Mucosa of stomach (tissue), 1 donor: ENCODE data around the gene RPL29.
A peak's percentile ranks its signal among the peaks of the same experiment; 100 is the strongest.

Source experiments
- H3K27me3 ChIP-seq: one replicate; pipeline ENCODE4 v1.7.0; 2013; ENCODE audit warnings: mild to moderate bottlenecking, low read length; ENCODE audit not compliant: control insufficient read depth, insufficient read depth
- H3K36me3 ChIP-seq: one replicate; pipeline ENCODE4 v1.7.0; 2013; ENCODE audit warnings: low read length; ENCODE audit not compliant: control insufficient read depth, insufficient read depth
- H3K4me1 ChIP-seq: one replicate; pipeline ENCODE4 v1.7.0; 2013; ENCODE audit warnings: mild to moderate bottlenecking, low read length; ENCODE audit not compliant: control insufficient read depth, insufficient read depth
- H3K4me3 ChIP-seq: one replicate; pipeline ENCODE4 v1.7.0; 2013; ENCODE audit warnings: low read length
- H3K9ac ChIP-seq: one replicate; pipeline ENCODE4 v1.7.0; 2013; ENCODE audit warnings: mild to moderate bottlenecking, low read length, moderate library complexity
- H3K9me3 ChIP-seq: one replicate; pipeline ENCODE4 v1.7.0; 2013; ENCODE audit warnings: mild to moderate bottlenecking, low read length, moderate library complexity; ENCODE audit not compliant: control insufficient read depth
- donor health status: Pancreatic carcinoma.

Gene RPL29

GRCh38 chr3:52013802-52014598 lies 18.3 kb upstream of the RPL29 start:
- Histone ChIP-seq H3K27me3 (no peaks in the 10 kb centered on the region), H3K9me3 (no peaks in the 10 kb centered on the region), H3K4me3 (no peak overlapping the region), H3K9ac (no peak overlapping the region), H3K36me3 (no peaks in the 10 kb centered on the region), H3K4me1 (no peaks in the 10 kb centered on the region)

GRCh38 chr3:52012699-52013098 lies 17.0 kb upstream of the RPL29 start:
- no peaks in the 10 kb centered on the region for H3K4me1 ChIP-seq
- H3K4me3 ChIP-seq, result no peak overlapping the region
- no peaks in the 10 kb centered on the region for H3K27me3 ChIP-seq
- no peak overlapping the region for H3K9ac ChIP-seq
- no peaks in the 10 kb centered on the region for H3K36me3 ChIP-seq
- H3K9me3 ChIP-seq, result no peaks in the 10 kb centered on the region

- Histone ChIP-seq H3K4me1 (peaks cover 8% of the 10 kb centered on the region), H3K27me3 (no peaks in the 10 kb centered on the region), H3K9ac (no peak overlapping the region)
These were observed 14.7 kb upstream of the RPL29 start for GRCh38 chr3:52010431-52010830.

GRCh38 chr3:52007291-52007690 lies 11.6 kb upstream of the RPL29 start:
- Histone ChIP-seq H3K4me1 (peaks cover 13% of the 10 kb centered on the region), H3K9me3 (no peaks in the 10 kb centered on the region), H3K9ac (no peak overlapping the region), H3K36me3 (no peaks in the 10 kb centered on the region), H3K27me3 (no peaks in the 10 kb centered on the region), H3K4me3 (no peak overlapping the region)

More at GRCh38 chr3:52010431-52010830, 14.7 kb upstream of the RPL29 start:
- H3K9me3 ChIP-seq, result no peaks in the 10 kb centered on the region
- no peaks in the 10 kb centered on the region for H3K36me3 ChIP-seq
- H3K4me3 ChIP-seq, result no peak overlapping the region

GRCh38 chr3:52006820-52007133 lies 11.1 kb upstream of the RPL29 start:
- H3K27me3 ChIP-seq, result no peaks in the 10 kb centered on the region
- H3K36me3 ChIP-seq, result no peaks in the 10 kb centered on the region
- H3K9ac ChIP-seq, result no peak overlapping the region
- no peaks in the 10 kb centered on the region for H3K9me3 ChIP-seq
- peaks cover 14% of the 10 kb centered on the region for H3K4me1 ChIP-seq
- no peak overlapping the region for H3K4me3 ChIP-seq

GRCh38 chr3:52006017-52006819 lies 10.5 kb upstream of the RPL29 start:
- H3K4me3 ChIP-seq, result no peak overlapping the region
- no peaks in the 10 kb centered on the region for H3K36me3 ChIP-seq
- H3K4me1 ChIP-seq, result peaks cover 20% of the 10 kb centered on the region
- peaks cover 5% of the 10 kb centered on the region for H3K27me3 ChIP-seq
- H3K9me3 ChIP-seq, result no peaks in the 10 kb centered on the region
- H3K9ac ChIP-seq, result no peak overlapping the region

- Histone ChIP-seq H3K36me3 (no peaks in the 10 kb centered on the region), H3K9ac (no peak overlapping the region), H3K27me3 (peaks cover 5% of the 10 kb centered on the region), H3K9me3 (no peaks in the 10 kb centered on the region), H3K4me1 (peaks cover 20% of the 10 kb centered on the region), H3K4me3 (no peak overlapping the region)
These were observed 9.9 kb upstream of the RPL29 start for GRCh38 chr3:52005571-52005986.

- Histone ChIP-seq H3K9ac (no peak overlapping the region), H3K27me3 (peaks cover 5% of the 10 kb centered on the region), H3K9me3 (no peaks in the 10 kb centered on the region), H3K4me3 (no peak overlapping the region), H3K36me3 (no peaks in the 10 kb centered on the region), H3K4me1 (peaks cover 20% of the 10 kb centered on the region)
These were observed 9.3 kb upstream of the RPL29 start for GRCh38 chr3:52004906-52005395.

- Histone ChIP-seq H3K4me3 (no peak overlapping the region), H3K9ac (no peak overlapping the region), H3K36me3 (no peaks in the 10 kb centered on the region)
These were observed 8.6 kb upstream of the RPL29 start for GRCh38 chr3:52004163-52004787.

GRCh38 chr3:52002748-52003147 lies 7.1 kb upstream of the RPL29 start:
- Histone ChIP-seq H3K36me3 (no peaks in the 10 kb centered on the region), H3K9ac (no peak overlapping the region), H3K27me3 (peaks cover 5% of the 10 kb centered on the region), H3K4me1 (peaks cover 20% of the 10 kb centered on the region), H3K4me3 (no peak overlapping the region), H3K9me3 (no peaks in the 10 kb centered on the region)

More at GRCh38 chr3:52004163-52004787, 8.6 kb upstream of the RPL29 start:
- H3K4me1 ChIP-seq, result peaks cover 20% of the 10 kb centered on the region
- H3K27me3 ChIP-seq, result peaks cover 5% of the 10 kb centered on the region
- no peaks in the 10 kb centered on the region for H3K9me3 ChIP-seq

- Histone ChIP-seq H3K9me3 (no peaks in the 10 kb centered on the region), H3K27me3 (peaks cover 5% of the 10 kb centered on the region), H3K4me1 (peaks cover 20% of the 10 kb centered on the region), H3K9ac (no peak overlapping the region), H3K4me3 (no peak overlapping the region), H3K36me3 (no peaks in the 10 kb centered on the region)
These were observed 5.8 kb upstream of the RPL29 start for GRCh38 chr3:52001443-52001974.

- H3K9ac ChIP-seq, result peak overlapping the region; percentile 41
These were observed 4.2 kb upstream of the RPL29 start for GRCh38 chr3:51999846-52000245.

More at GRCh38 chr3:51999846-52000245, 4.2 kb upstream of the RPL29 start:
- H3K4me3 ChIP-seq, result no peak overlapping the region
- peaks cover 13% of the 10 kb centered on the region for H3K4me1 ChIP-seq
- no peaks in the 10 kb centered on the region for H3K36me3 ChIP-seq
- H3K27me3 ChIP-seq, result peaks cover 5% of the 10 kb centered on the region
- no peaks in the 10 kb centered on the region for H3K9me3 ChIP-seq
